DMS114 treated with DMSO at 0.1 percent for 48 hours (cell line): ENCODE data around the gene SPINT3.

Experiments used
- DNase-seq: peaks from one replicate; lab custom pipeline; 2025; ENCODE audit not compliant: unreplicated experiment; lab: John Stamatoyannopoulos, UW

The SPINT3 gene

DNA sequence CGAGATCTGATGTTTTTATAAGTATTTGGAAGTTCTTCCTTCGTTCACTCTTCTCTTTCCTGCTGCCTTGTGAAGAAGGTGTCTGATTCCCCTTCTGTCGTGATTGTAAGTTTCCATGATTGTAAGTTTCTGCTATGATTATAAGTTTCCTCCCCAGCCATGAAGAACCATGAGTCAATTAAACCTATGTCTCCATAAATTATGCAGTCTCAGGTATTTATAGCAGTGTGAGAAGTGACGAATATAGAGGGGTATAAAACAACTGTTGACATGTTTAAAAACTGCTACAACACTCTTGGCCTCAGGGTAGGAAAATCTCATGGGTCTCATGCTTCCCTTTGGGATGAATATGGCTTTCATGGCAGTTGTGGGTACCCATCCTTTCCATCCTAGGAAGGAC is 51.7 kb downstream of the SPINT3 start:
- DNase-seq = no peak

DNA sequence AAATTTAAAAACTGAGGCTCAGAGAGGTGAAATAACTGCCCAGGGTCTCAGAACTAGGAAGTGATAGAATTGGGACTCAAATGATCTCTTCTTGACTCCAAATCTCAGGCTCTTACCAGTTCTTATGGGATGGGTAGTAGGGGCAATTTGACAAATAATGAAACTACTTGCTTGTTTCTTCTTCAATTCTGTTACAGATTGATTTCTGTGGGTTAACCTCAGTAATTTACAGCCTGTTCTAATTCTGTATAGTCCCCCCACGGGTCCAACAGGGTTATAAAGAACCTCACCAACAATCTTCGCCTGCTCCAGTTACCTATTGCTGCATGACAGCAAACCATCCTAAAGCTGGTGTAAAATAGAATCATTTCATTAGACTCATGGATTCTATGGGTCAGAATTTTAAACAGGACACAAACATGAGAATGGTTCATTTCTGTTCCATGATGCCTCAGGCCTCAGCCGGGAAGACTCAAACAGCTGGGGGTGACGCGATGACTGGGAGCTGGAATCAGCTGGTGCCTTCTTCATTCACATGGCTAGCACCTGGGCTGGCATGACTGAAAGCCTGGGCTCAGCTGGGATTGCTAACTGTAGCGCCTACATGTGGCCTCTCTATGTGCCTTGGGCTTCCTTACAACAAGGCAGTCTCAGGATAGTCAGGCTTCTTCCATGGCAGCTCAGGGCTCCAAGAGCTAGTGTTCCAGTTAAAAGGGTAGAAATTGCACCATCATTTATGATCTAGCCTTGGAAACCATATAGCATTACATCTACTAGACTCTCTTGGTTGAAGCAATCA is 52.5 kb downstream of the SPINT3 start:
- no peak for DNase-seq
